Measurements from ENCODE around the gene IVD.

The IVD gene

DNA sequence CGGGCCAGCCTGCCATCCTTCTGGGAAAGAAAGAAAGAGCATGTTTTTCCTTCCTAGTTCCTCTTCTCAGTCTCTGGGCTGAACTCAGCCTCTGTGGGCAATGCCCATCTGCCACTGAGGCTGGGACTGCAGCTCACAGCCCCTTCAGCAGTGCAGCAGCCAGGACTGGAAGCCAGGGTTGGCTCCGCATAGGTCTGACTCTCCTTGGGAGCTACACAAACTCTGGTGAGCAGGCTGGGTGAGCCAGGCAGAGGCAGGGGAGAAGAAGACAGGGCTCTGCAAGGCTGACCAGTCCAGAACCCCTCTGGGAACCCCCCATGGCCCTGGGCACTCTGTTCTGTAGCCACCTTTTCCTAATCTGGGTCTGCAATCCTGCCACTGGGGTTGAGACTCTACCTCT is 44.0 kb upstream of the IVD start:
- H3K4me3 ChIP-seq (replicated peaks in 1 of 2; ENCODE audit: low read depth in 2 of 2, low read length in 2 of 2): no peak overlapping the region
- TF ChIP-seq, protein P1, sequence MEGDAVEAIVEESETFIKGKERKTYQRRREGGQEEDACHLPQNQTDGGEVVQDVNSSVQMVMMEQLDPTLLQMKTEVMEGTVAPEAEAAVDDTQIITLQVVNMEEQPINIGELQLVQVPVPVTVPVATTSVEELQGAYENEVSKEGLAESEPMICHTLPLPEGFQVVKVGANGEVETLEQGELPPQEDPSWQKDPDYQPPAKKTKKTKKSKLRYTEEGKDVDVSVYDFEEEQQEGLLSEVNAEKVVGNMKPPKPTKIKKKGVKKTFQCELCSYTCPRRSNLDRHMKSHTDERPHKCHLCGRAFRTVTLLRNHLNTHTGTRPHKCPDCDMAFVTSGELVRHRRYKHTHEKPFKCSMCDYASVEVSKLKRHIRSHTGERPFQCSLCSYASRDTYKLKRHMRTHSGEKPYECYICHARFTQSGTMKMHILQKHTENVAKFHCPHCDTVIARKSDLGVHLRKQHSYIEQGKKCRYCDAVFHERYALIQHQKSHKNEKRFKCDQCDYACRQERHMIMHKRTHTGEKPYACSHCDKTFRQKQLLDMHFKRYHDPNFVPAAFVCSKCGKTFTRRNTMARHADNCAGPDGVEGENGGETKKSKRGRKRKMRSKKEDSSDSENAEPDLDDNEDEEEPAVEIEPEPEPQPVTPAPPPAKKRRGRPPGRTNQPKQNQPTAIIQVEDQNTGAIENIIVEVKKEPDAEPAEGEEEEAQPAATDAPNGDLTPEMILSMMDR (IDR thresholded peaks at IDR 0.05; ENCODE audit: low read depth, low read length): no peak
- DNase-seq (ENCODE audit: low read depth in 2 of 2): no peak

DNA sequence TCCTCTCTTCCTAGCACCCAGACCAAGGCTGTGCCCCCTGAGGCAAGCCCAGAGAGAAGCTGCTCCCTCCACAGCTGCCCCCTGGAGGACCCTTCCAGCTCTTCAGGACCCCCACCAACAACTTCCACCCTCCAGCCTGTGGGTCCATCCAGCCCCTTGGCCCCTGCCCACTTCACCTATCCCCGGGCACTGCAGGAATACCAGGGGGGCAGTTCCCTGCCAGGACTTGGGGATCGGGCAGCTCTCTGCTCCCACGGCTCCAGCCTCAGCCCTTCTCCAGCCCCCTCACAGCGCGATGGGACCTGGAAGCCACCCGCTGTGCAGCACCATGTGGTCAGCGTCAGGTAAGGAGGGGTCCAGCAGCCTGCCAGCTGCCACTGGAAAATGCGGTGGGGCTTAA is 42.0 kb upstream of the IVD start:
- DNase-seq (ENCODE audit: low read depth in 2 of 2): no peak
- TF ChIP-seq, protein P1 (IDR thresholded peaks at IDR 0.05; ENCODE audit: low read depth, low read length): no peak
- no peak overlapping the region for H3K4me3 ChIP-seq (replicated peaks in 1 of 2; ENCODE audit: low read depth in 2 of 2, low read length in 2 of 2)

- no peak for DNase-seq (ENCODE audit: low read depth in 2 of 2)
- no peak overlapping the region for H3K4me3 ChIP-seq (replicated peaks in 1 of 2; ENCODE audit: low read depth in 2 of 2, low read length in 2 of 2)
- TF ChIP-seq, protein P1 (IDR thresholded peaks at IDR 0.05; ENCODE audit: low read depth, low read length): no peak
These were observed 41.3 kb upstream of the IVD start for GRCh38 chr15:40364251-40364650.

- DNase-seq (ENCODE audit: low read depth in 2 of 2): no peak
- TF ChIP-seq, protein P1 (IDR thresholded peaks at IDR 0.05; ENCODE audit: low read depth, low read length): no peak
- no peak overlapping the region for H3K4me3 ChIP-seq (replicated peaks in 1 of 2; ENCODE audit: low read depth in 2 of 2, low read length in 2 of 2)
These were observed 40.6 kb upstream of the IVD start for GRCh38 chr15:40365016-40365415.

DNA sequence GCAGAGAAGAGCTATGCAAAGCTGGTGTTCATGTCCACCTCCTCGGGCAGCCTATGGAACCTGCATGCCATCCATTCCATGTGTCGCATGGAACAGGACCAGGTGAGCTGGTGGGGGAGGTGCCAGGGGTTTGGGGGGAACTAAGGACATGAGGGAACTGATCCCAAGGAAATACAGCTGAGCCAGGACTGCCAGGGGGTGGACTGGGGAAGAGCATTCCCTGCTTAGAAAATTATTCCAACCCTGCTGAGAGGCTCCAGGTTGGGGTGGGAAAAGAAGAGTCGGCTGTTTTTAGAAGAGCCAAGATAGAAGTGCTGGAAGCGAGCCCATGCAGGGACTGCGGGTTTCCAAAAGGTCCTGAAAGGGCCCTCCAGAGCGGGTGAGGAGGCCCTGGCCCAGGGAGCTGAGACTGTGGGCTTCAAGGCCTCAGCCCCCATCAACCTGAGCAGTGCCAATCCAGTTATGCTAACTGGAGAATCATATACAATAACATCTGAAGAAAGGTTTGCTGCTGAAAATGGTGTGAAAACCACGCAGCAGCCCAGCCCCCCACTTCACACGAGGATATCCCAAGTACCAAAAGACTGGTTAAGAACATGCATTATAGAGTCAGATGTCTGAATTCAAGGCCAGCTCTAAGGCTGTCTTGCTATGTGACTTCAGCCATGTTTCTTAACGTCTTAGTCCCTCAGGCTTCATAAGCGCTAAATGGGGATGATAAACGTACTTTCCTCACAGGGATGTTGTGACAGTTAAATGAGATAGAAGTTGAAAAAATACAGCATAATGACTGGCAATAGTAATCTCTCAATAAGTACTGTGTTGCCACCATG is 39.8 kb upstream of the IVD start:
- H3K4me3 ChIP-seq (replicated peaks in 1 of 2; ENCODE audit: low read depth in 2 of 2, low read length in 2 of 2): no peak overlapping the region
- DNase-seq (ENCODE audit: low read depth in 2 of 2): no peak
- TF ChIP-seq, protein P1 (IDR thresholded peaks at IDR 0.05; ENCODE audit: low read depth, low read length): no peak

DNA sequence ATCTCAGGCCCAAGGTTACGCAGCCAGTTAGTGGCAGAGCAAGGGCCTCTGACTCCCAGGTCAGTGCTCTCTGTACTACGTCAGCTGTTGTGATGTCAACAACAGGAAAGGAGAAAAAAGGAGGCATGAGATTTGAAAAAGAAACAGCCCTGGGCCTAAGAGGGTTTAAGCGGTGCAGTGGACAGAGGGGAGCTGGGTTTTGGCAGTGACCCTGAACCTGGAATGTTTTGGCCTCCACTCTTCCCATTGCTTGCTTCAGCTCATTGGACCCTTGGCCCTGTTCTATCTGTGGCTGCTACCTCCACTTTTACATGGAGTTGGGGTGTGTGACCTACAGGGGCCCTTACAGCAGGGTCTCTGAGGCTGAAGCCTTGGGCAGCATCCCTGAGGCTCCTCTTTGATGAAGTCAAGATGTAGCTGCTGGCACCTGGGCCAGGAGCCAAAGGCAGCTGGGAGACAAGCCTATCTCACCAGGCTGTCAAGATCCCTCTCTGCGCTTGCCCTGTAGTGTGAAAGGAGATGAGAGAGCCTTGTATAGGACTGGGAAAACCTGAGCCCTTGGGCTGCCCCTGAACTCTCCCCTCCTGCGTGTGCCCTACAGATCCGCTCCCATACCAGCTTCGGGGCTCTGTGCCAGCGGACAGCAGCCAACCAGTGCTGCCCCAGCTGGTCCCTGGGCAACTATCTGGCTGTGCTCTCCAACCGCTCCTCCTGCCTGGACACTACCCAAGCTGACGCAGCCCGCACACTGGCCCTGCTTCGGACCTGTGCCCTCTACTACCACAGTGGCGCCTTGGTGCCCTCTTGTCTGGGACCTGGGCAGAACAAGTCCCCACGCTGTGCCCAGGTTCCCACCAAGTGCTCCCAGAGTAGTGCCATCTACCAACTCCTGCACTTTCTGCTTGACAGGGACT is 38.9 kb upstream of the IVD start:
- TF ChIP-seq, protein P1 (IDR thresholded peaks at IDR 0.05; ENCODE audit: low read depth, low read length): no peak
- H3K4me3 ChIP-seq (replicated peaks in 1 of 2; ENCODE audit: low read depth in 2 of 2, low read length in 2 of 2): no peak overlapping the region
- DNase-seq (ENCODE audit: low read depth in 2 of 2): peak in 1 of 2 donors; percentile 24
